ENCODE measurements around the gene HADH. TPM values are rescaled to one million over a fixed set of nuclear protein-coding genes. Genes with fewer than 3 reads are reported as not detected.
A peak's percentile ranks its signal among the peaks of the same experiment; 100 is the strongest.
"Not testable (repeated sequence)": the region's sequence is repeated elsewhere in the genome, so short reads cannot be mapped to it uniquely, and the experiment has no call there.

The HADH gene
- total RNA-seq, 1 donor = 9.0 TPM

DNA sequence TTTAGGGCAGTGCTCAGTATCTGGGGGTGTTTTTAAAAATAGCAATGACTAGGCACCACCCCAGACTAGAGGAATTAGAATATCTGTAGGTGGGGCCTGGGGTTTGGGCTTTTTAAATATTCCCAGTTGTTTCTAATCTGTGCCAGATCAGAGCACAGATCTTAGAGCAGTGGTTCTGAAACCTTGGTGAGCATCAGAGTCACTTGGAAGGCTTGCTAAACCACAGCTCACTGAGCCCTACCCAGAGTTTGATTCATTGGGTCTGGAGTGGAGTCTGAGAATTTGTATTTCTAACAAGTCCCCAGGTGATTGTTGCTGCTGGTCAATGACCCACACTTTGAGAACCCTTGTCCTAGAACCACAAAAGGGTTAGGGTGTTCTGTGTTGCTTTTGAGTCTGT, 16.7 kb downstream of the HADH start:
- Histone ChIP-seq H2AFZ (ENCODE audit: low read length) (no peak overlapping the region), H4K20me1 (ENCODE audit: insufficient read depth, low read length) (peaks cover 2% of the 10 kb centered on the region), H3K79me2 (ENCODE audit: insufficient read depth, low read length) (peaks cover 10% of the 10 kb centered on the region), H3K4me3 (ENCODE audit: insufficient read depth, low read length) (no peak overlapping the region), H3K36me3 (ENCODE audit: insufficient read depth, low read length) (peaks cover 2% of the 10 kb centered on the region), H3K4me1 (ENCODE audit: insufficient read depth, low read length) (peaks cover 28% of the 10 kb centered on the region), H3K4me2 (ENCODE audit: insufficient read depth, low read length) (no peak overlapping the region), H3K9me3 (ENCODE audit: low read depth, low read length) (no peaks in the 10 kb centered on the region), H3K27ac (ENCODE audit: low read depth, low read length) (no peak overlapping the region), H3K27me3 (ENCODE audit: insufficient read depth, low read length) (no peaks in the 10 kb centered on the region)
- no peak for DNase-seq (ENCODE audit: insufficient read length, low spot score, missing footprints)
- TF ChIP-seq, protein P1, sequence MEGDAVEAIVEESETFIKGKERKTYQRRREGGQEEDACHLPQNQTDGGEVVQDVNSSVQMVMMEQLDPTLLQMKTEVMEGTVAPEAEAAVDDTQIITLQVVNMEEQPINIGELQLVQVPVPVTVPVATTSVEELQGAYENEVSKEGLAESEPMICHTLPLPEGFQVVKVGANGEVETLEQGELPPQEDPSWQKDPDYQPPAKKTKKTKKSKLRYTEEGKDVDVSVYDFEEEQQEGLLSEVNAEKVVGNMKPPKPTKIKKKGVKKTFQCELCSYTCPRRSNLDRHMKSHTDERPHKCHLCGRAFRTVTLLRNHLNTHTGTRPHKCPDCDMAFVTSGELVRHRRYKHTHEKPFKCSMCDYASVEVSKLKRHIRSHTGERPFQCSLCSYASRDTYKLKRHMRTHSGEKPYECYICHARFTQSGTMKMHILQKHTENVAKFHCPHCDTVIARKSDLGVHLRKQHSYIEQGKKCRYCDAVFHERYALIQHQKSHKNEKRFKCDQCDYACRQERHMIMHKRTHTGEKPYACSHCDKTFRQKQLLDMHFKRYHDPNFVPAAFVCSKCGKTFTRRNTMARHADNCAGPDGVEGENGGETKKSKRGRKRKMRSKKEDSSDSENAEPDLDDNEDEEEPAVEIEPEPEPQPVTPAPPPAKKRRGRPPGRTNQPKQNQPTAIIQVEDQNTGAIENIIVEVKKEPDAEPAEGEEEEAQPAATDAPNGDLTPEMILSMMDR (IDR thresholded peaks at IDR 0.05; ENCODE audit: extremely low read depth, low read depth, low read length) = no peak

DNA sequence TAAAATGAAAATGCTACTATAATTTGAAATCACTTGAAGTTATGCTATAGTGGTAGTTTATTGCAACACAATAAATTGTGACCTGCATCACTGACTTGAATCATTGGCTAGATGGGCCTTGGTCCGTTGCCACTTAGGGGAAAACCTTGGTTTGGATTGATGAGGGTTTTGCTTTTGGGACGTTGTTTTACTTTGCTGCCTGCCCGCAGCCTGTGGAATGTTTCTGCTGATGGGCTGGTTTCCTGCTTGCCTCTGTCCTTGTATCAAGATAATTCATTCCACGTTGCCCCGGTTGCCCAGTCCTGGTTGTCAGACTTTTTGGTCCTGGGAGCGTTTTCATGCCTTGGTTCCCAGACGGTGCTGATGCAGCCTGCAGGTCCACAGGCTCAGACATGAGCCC, 18.3 kb downstream of the HADH start:
- Histone ChIP-seq H3K79me2 (ENCODE audit: insufficient read depth, low read length) (peaks cover 10% of the 10 kb centered on the region), H3K9me3 (ENCODE audit: low read depth, low read length) (no peaks in the 10 kb centered on the region), H3K4me3 (ENCODE audit: insufficient read depth, low read length) (no peak overlapping the region), H4K20me1 (ENCODE audit: insufficient read depth, low read length) (peaks cover 2% of the 10 kb centered on the region), H2AFZ (ENCODE audit: low read length) (no peak overlapping the region), H3K4me1 (ENCODE audit: insufficient read depth, low read length) (peaks cover 28% of the 10 kb centered on the region), H3K36me3 (ENCODE audit: insufficient read depth, low read length) (peaks cover 4% of the 10 kb centered on the region), H3K27ac (ENCODE audit: low read depth, low read length) (no peak overlapping the region), H3K27me3 (ENCODE audit: insufficient read depth, low read length) (no peaks in the 10 kb centered on the region), H3K4me2 (ENCODE audit: insufficient read depth, low read length) (no peak overlapping the region)
- TF ChIP-seq, protein P1 (IDR thresholded peaks at IDR 0.05; ENCODE audit: extremely low read depth, low read depth, low read length) = no peak
- DNase-seq (ENCODE audit: insufficient read length, low spot score, missing footprints) = no peak

DNA sequence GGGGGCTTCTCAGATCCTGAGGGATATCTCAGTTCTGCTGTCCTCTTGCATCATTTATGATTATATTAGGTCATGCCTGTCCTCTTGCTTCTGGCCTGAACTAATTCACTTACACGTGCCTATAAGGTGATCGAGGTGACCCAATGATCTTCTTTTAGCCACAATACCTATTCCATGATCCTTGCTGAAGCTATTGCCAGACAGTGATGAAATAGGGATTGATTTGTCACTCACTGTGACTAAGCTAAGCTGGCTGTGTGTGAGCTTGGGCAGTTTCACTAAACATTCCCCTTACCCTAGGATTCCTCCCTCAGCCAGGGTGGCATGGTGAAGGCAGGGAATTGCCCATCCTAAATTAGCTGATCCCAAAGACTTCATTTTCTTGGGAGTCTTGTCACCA, 19.0 kb downstream of the HADH start:
- H3K9me3 ChIP-seq (ENCODE audit: low read depth, low read length) = no peaks in the 10 kb centered on the region
- H3K4me2 ChIP-seq (ENCODE audit: insufficient read depth, low read length) = peak overlapping the region; percentile 18
- peak overlapping the region; percentile 46 for H3K27ac ChIP-seq (ENCODE audit: low read depth, low read length)
- no peak overlapping the region for H2AFZ ChIP-seq (ENCODE audit: low read length)
- TF ChIP-seq, protein P1 (IDR thresholded peaks at IDR 0.05; ENCODE audit: extremely low read depth, low read depth, low read length) = no peak
- peaks cover 28% of the 10 kb centered on the region for H3K4me1 ChIP-seq (ENCODE audit: insufficient read depth, low read length)
- H3K36me3 ChIP-seq (ENCODE audit: insufficient read depth, low read length) = peaks cover 4% of the 10 kb centered on the region
- peaks cover 2% of the 10 kb centered on the region for H4K20me1 ChIP-seq (ENCODE audit: insufficient read depth, low read length)
- H3K27me3 ChIP-seq (ENCODE audit: insufficient read depth, low read length) = no peaks in the 10 kb centered on the region
- H3K79me2 ChIP-seq (ENCODE audit: insufficient read depth, low read length) = peaks cover 10% of the 10 kb centered on the region
- no peak overlapping the region for H3K4me3 ChIP-seq (ENCODE audit: insufficient read depth, low read length)
- DNase-seq (ENCODE audit: insufficient read length, low spot score, missing footprints) = peak; percentile 76

DNA sequence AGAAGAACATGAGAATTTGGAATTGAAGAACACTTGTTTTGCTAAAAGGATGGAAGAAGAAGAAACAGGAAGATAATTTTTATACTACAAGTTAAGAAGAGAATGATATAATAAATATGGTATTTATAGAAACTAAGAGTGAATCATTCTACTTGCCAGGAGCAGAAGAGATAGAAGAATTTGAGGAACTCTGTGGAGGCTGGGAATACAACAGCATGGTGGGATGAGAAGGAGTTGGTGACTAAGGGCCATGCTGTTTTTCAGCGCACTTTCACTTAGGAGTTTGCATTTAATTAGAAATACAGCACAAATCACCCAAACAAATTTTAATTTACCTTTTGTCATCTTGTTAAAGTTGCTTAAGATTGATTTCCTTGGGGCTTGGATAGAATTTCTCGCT, 20.5 kb downstream of the HADH start:
- Histone ChIP-seq H3K4me2 (ENCODE audit: insufficient read depth, low read length) (peak overlapping the region; percentile 25), H2AFZ (ENCODE audit: low read length) (no peak overlapping the region), H3K27ac (ENCODE audit: low read depth, low read length) (peak overlapping the region; percentile 46), H3K9me3 (ENCODE audit: low read depth, low read length) (no peaks in the 10 kb centered on the region), H3K4me1 (ENCODE audit: insufficient read depth, low read length) (peaks cover 28% of the 10 kb centered on the region), H3K79me2 (ENCODE audit: insufficient read depth, low read length) (peaks cover 10% of the 10 kb centered on the region), H3K4me3 (ENCODE audit: insufficient read depth, low read length) (no peak overlapping the region), H3K36me3 (ENCODE audit: insufficient read depth, low read length) (peaks cover 4% of the 10 kb centered on the region), H3K27me3 (ENCODE audit: insufficient read depth, low read length) (no peaks in the 10 kb centered on the region), H4K20me1 (ENCODE audit: insufficient read depth, low read length) (peaks cover 2% of the 10 kb centered on the region)
- DNase-seq (ENCODE audit: insufficient read length, low spot score, missing footprints) = peak; percentile 88
- TF ChIP-seq, protein P1 (IDR thresholded peaks at IDR 0.05; ENCODE audit: extremely low read depth, low read depth, low read length) = no peak

DNA sequence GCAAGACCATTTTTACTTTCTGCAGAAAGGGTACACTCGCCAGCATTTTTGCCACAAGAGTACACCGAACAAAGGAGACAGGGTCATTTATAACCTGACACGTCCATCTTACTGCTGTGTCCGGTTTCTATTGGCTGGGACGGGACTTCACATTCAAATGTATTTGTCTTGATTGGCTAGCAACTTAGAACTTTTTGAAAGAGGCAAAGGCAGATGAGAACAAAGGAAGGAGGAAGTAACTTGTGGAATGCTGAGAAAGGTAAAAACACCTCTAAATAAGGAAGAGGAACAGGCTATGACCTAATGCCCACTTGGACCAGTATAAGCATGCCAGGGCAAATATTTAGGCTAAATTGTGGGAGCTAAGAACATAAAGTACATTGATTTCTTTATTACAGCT, 22.7 kb downstream of the HADH start:
- H3K27ac ChIP-seq (ENCODE audit: low read depth, low read length); H3K9me3 ChIP-seq (ENCODE audit: low read depth, low read length); H3K79me2 ChIP-seq (ENCODE audit: insufficient read depth, low read length); H2AFZ ChIP-seq (ENCODE audit: low read length); DNase-seq (ENCODE audit: insufficient read length, low spot score, missing footprints); H3K36me3 ChIP-seq (ENCODE audit: insufficient read depth, low read length); H3K4me3 ChIP-seq (ENCODE audit: insufficient read depth, low read length); H3K27me3 ChIP-seq (ENCODE audit: insufficient read depth, low read length); H3K4me2 ChIP-seq (ENCODE audit: insufficient read depth, low read length); H4K20me1 ChIP-seq (ENCODE audit: insufficient read depth, low read length): not testable (repeated sequence)
- H3K4me1 ChIP-seq (ENCODE audit: insufficient read depth, low read length) = peaks cover 23% of the 10 kb centered on the region
